Activated CD4-positive, alpha-beta T cell treated with anti-CD3 and anti-CD28 coated beads, Interleukin-2, amount 50 U/mL, for 48 hours (primary cell): Measurements from ENCODE around the gene NRG3.

Source experiments
- DNase-seq, 2 experiments: peaks; one replicate each; pipeline ENCODE4 v3.0.0-alpha.2; 2020

NRG3 gene

DNA sequence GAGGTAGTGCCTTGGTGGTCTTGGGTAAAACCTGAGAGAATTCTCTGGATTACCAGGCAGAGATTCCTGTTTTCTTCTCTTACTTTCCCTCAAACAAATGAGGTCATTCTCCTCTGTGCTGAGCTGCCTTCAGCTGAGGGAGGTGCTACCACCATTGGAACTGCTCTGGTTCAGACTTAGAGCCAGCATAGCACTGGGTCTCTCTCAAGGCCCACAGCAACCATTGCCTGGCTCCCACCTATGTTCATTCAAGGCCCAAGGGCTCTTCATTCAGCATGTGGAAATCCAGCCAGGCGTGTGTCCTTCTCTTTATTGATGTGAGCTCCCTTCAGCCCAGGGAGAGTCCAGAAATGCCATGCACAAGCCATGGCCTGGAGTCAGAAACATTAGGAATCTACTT, 261.1 kb downstream of the NRG3 start:
- no peak for DNase-seq

DNA sequence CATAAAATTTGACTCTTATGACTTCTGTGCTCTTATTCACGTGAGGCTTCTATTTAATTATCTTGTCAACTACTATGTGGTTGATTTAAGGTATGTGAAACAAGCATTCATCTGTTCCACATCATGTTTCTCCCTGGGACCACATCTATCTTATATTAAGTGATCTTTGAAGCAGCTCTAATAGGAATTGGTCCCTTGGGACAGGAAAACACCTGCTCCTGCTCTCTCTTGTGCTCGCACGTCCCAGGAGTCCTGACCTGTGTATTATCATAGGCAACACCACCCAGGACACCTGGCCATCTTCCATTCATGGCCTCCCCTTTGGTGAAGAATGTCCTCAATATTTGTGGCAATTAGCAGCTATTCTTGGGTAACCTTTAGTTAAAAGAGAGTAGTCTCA, 269.2 kb downstream of the NRG3 start:
- DNase-seq, result no peak

GRCh38 chr10:82148764-82149163, 273.8 kb downstream of the NRG3 start:
- no peak for DNase-seq

- DNase-seq, result no peak
These were observed 274.7 kb downstream of the NRG3 start for GRCh38 chr10:82149674-82150073.

GRCh38 chr10:82150123-82150900, 275.3 kb downstream of the NRG3 start:
- no peak for DNase-seq

GRCh38 chr10:82160307-82160706, 285.3 kb downstream of the NRG3 start:
- no peak for DNase-seq

DNA sequence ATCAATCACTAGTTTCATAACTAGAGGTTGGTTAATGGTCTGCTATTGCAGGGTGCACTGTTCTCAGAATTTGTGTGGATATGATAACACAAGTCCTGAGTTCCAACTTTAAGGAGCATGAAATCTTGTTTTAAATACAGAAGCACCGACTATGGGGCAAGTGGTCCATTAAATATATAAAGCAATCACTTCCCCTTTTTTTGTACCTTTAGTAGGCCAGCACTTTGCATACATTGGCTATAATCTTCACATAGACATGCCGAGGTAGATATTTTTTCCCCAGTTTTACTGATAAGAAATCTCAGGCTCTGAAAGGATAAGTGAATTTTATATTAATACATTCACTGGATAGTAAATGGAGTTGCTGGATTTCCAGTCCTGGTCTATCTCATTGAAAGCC, 286.3 kb downstream of the NRG3 start:
- no peak for DNase-seq

DNA sequence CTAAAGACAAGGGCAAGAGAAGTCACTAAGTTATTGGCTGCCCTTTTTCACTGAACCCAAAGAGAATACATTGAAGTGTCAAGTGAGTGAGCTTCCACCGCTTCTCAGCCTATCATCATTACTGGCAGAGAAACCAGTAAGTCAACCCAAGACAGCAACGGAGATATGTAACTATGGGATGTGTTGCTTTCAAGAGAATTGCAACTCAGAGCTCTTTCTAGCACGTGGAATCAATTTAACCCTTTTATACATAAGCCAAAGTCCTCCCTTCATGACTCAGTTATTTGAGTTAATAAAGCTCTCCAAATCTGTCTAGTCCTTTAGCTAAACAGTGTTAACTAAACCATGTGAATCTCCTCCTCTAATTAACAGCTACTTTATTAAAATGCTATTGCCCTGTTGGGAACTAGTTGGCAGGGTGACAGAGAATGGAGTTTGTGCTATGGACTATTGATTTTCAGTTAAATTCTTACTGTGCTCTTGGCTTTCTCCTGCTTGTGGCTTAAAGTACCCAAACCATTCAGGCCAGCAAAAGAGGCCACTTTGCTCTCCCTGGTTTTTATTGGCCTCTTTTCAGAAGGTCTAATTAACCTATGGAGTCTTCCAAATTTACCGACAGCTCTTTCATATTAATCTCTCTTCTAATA, 287.7 kb downstream of the NRG3 start:
- DNase-seq, result no peak

GRCh38 chr10:82171899-82172298, 296.9 kb downstream of the NRG3 start:
- no peak for DNase-seq

DNA sequence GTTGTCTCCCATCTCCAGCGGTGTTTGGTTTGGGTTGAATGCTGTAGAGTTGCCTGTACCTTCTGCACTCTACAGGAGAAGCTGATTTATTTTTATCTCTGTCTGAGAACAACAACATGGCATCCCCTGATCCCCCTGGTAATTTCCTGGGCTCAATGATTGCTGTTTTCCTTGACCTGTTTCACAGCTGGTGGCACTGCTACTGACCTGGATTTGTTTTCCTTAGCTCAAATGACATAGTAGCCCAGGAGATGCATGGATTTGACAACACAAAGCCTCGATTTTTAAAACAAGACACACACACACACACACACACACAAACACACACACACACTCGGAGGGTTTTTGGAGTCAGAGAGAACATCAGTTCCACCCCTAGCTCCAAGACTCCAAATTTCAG, 301.6 kb downstream of the NRG3 start:
- no peak for DNase-seq

- no peak for DNase-seq
These were observed 315.7 kb downstream of the NRG3 start for GRCh38 chr10:82190432-82191260.

DNA sequence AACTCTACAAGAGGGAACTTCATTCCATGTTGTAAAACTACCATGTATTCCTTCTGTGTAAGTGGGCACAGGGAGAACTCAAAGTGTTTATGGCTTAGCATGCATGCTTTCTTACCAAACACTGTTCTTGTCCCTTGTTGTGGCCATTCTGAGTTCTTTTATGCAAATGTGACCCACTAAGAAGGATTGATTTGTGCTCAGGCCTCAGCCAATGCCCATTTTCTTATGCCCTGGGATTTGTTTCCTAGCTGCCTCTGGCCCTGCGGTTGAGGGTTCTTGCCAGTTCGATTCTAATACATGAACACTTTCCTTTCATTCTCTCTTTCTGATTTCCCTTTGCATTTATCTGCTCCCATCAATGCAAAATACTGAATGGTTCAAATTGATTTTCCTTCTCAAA, 316.7 kb downstream of the NRG3 start:
- DNase-seq, result no peak

DNA sequence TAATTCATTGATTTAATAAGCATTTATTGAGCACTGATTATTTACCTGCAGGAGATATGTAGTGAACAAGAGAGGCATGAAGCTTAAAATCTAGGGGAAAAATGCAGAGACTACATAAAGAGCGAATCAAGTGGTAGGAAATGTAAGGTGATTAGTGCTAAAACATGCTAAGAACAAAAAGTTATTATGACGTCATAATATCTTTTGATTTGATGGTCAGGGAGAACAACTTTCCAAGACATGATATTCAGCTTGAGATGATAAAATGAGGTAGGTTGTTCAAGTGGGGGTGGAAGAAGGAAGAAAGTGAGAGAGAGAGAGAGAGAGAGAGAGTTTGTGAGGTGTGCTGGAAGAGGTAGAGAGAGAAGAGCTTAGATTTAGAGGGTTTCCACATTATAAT, 317.7 kb downstream of the NRG3 start:
- DNase-seq, result no peak

GRCh38 chr10:82194419-82194818, 319.4 kb downstream of the NRG3 start:
- no peak for DNase-seq

DNA sequence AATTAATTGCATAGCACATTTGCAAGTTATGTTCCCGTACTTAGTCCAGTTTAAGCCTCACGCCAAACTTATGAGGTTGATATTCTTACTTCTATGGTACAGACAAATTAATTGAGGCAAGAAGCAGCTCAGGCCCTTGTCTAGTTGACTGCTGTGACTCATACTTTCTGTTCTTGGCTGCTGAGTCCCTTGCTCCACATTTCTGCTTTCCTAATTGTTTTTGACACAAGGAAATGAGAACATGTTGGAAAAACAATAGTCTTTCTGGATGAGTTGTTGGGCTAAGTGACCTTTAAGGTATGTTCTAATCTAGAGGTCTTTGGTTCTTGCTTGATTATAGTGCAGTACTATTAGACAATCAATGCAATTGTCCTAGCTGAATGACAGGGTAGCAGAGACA, 331.8 kb downstream of the NRG3 start:
- DNase-seq, result no peak

- no peak for DNase-seq
These were observed 333.7 kb downstream of the NRG3 start for GRCh38 chr10:82208726-82209125.

- no peak for DNase-seq
These were observed 335.3 kb downstream of the NRG3 start for GRCh38 chr10:82210331-82210730.

GRCh38 chr10:82211346-82211745, 336.4 kb downstream of the NRG3 start:
- no peak for DNase-seq

- no peak for DNase-seq
These were observed 337.8 kb downstream of the NRG3 start for GRCh38 chr10:82212753-82213152.

- DNase-seq, result no peak
These were observed 338.8 kb downstream of the NRG3 start for GRCh38 chr10:82213784-82214183.

DNA sequence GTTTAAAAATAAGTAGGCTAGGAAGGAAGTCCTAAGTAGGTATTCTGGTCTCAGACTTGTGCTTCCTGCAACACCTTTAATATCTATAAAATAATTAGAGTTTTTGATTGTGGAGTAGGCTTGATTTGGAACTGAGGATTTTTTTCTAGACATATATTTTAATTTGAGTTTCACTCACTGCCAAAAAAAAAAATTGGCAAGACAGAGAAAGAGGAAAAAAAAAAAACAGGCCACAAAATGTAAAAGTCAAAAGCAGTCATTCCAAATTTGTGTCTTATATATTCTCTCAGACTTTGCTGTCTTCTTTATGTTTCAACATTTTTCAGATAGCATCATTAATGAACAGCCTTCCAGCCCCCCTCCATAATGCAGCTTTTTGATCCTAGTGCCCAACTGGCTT, 346.1 kb downstream of the NRG3 start:
- no peak for DNase-seq

DNA sequence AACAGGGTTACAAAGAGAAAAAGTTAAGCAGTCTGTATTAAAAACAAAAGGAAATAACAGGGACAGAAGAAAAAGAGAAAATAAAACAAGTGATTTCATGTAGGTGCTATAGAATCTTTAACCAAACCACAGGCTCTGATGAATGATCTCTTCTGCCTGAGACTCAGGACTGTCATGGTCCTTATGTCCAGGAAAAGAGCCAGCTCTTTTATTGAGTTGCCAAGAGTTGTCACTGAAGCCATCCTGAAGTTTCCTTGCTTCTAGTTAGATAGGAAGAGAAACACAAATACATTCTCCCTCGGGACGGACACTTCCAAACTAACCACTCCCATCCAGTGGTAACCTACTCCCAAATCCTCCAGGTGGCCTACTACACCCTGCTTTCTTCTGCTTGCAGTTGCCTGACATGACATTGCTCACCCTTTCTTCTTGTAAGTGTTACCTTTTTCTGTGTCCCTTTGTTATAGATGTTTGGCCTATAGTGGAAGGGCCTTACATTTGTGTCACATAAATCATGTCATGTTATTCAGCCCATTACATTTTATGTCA, 346.7 kb downstream of the NRG3 start:
- DNase-seq, result no peak

GRCh38 chr10:82228701-82229100, 353.7 kb downstream of the NRG3 start:
- DNase-seq, result no peak

DNA sequence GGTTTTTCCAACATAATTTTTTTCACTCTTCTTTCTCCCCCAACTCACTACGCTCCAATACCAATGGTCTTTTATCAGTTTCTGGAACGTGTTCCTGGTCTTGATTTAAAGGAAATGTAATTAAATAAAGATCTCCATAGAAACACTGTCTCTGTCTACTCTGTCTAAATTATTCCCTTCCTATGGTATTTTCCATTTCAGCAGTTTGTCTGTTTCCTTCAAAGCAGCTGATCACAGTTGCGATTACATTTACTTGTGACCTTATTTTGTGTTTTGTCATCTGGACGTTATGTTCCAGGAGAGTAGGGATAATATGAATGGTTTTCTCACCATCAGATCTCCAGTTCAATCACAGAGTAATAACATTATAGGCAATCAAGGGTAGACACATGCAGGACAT, 359.2 kb downstream of the NRG3 start:
- no peak for DNase-seq
